HFFc6 (cell line): ENCODE results near the gene KRT35. TPM values are rescaled to one million over a fixed set of nuclear protein-coding genes. Genes with fewer than 3 reads are reported as not detected.
A peak's percentile ranks its signal among the peaks of the same experiment; 100 is the strongest.

Source experiments
- DNase-seq: peaks from one replicate; pipeline ENCODE4 v3.0.0-alpha.2; 2018
- H3K27ac Mint-ChIP-seq: 2 replicates; pipeline ENCODE4 v1.8.0; 2020; ENCODE audit warnings: mild to moderate bottlenecking, mixed read lengths
- H3K27me3 Mint-ChIP-seq: 2 replicates; pipeline ENCODE4 v1.8.0; 2021; ENCODE audit warnings: mild to moderate bottlenecking, moderate library complexity, mixed read lengths; ENCODE audit not compliant: insufficient read depth
- H3K36me3 Mint-ChIP-seq: 2 replicates; pipeline ENCODE4 v1.8.0; 2021; ENCODE audit warnings: low read depth, mixed read lengths
- H3K4me1 Mint-ChIP-seq: 2 replicates; pipeline ENCODE4 v1.8.0; 2020; ENCODE audit warnings: low read depth, mixed read lengths
- H3K4me3 Mint-ChIP-seq: 2 replicates; pipeline ENCODE4 v1.8.0; 2020; ENCODE audit warnings: mild to moderate bottlenecking, moderate library complexity, mixed read lengths
- H3K9me3 Mint-ChIP-seq: 2 replicates; pipeline ENCODE4 v1.8.0; 2020; ENCODE audit warnings: mild to moderate bottlenecking, mixed read lengths
- CTCF ChIP-seq: fragments of 200-600 bp; sonication (generic); IDR thresholded peaks from 2 replicates; pipeline ENCODE4 v1.5.0; 2021; ENCODE audit warnings: antibody characterized with exemption, mild to moderate bottlenecking
- total RNA-seq, 6 experiments: library from RNA; stranded (reverse); fragmentation: NEBNext Ultra II Directional; extraction: Animal tissue kit (Norgen Biotek cat#: 25700); gene quantifications; 2 replicates in 1 of 6; 3 replicates in 5 of 6; pipeline ENCODE4 v1.2.3, GENCODE V29; 2021

Gene KRT35
- total RNA-seq, 6 experiments from 2014 or later, result not detected

GRCh38 chr17:41504246-41504977 is 23.5 kb upstream of the KRT35 start:
- Mint-ChIP-seq H3K4me1 (peaks cover 34% of the 10 kb centered on the region), H3K27me3 (no peaks in the 10 kb centered on the region; the same call in 1 of the 2 replicates), H3K4me3 (no peak overlapping the region), H3K27ac (no peak overlapping the region), H3K9me3 (no peaks in the 10 kb centered on the region), H3K36me3 (no peaks in the 10 kb centered on the region)
- no peak for TF ChIP-seq CTCF
- DNase-seq, result no peak

GRCh38 chr17:41503202-41503601 is 22.3 kb upstream of the KRT35 start:
- Mint-ChIP-seq H3K9me3 (no peaks in the 10 kb centered on the region), H3K27ac (no peak overlapping the region; the same call in 1 of the 2 replicates), H3K36me3 (no peaks in the 10 kb centered on the region), H3K4me3 (no peak overlapping the region), H3K27me3 (no peaks in the 10 kb centered on the region; the same call in 1 of the 2 replicates), H3K4me1 (peaks cover 43% of the 10 kb centered on the region)
- no peak for DNase-seq
- TF ChIP-seq CTCF, result no peak

- H3K4me3 Mint-ChIP-seq, result peak overlapping the region; percentile 2; the same call in 1 of the 2 replicates
- peaks cover 56% of the 10 kb centered on the region for H3K4me1 Mint-ChIP-seq
- peak overlapping the region; percentile 77 for H3K27ac Mint-ChIP-seq
- no peaks in the 10 kb centered on the region for H3K36me3 Mint-ChIP-seq
- peak; percentile 79 for DNase-seq
- TF ChIP-seq CTCF, result 0 out of 2 replicates have a peak, but pooled peaks have one; percentile 7
- no peaks in the 10 kb centered on the region for H3K9me3 Mint-ChIP-seq
- H3K27me3 Mint-ChIP-seq, result no peaks in the 10 kb centered on the region; the same call in 1 of the 2 replicates
Measured at GRCh38 chr17:41500131-41500911, 19.4 kb upstream of the KRT35 start.

- Mint-ChIP-seq H3K27ac (peak overlapping the region; percentile 77), H3K4me1 (peaks cover 58% of the 10 kb centered on the region), H3K27me3 (no peaks in the 10 kb centered on the region; the same call in 1 of the 2 replicates)
Measured at GRCh38 chr17:41499714-41500113, 18.8 kb upstream of the KRT35 start.

GRCh38 chr17:41498276-41498675 is 17.3 kb upstream of the KRT35 start:
- no peaks in the 10 kb centered on the region for H3K9me3 Mint-ChIP-seq
- H3K36me3 Mint-ChIP-seq, result no peaks in the 10 kb centered on the region
- no peak for TF ChIP-seq CTCF
- DNase-seq, result no peak
- H3K4me3 Mint-ChIP-seq, result no peak overlapping the region
- peaks cover 62% of the 10 kb centered on the region for H3K4me1 Mint-ChIP-seq
- no peaks in the 10 kb centered on the region; the same call in 1 of the 2 replicates for H3K27me3 Mint-ChIP-seq
- peak overlapping the region; percentile 25; the same call in 1 of the 2 replicates for H3K27ac Mint-ChIP-seq

More at GRCh38 chr17:41499714-41500113, 18.8 kb upstream of the KRT35 start:
- no peak for TF ChIP-seq CTCF
- Mint-ChIP-seq H3K9me3 (no peaks in the 10 kb centered on the region), H3K36me3 (no peaks in the 10 kb centered on the region), H3K4me3 (peak overlapping the region; percentile 2; the same call in 1 of the 2 replicates)
- no peak for DNase-seq
